ENCODE measurements around the gene ERMP1.

ERMP1 gene

GRCh38 chr9:5815461-5815860 lies 17.5 kb downstream of the ERMP1 start:
- no peaks in the 10 kb centered on the region for H3K27me3 ChIP-seq (ENCODE audit: insufficient read depth, low read length, poor library complexity, severe bottlenecking)
- H3K4me2 ChIP-seq (ENCODE audit: low read depth, low read length, poor library complexity, severe bottlenecking), result no peak overlapping the region
- no peaks in the 10 kb centered on the region for H3F3A ChIP-seq (ENCODE audit: low read depth)
- no peaks in the 10 kb centered on the region for H3K9me3 ChIP-seq (ENCODE audit: insufficient read depth, low read depth, low read length)
- H3K9ac ChIP-seq (ENCODE audit: low read depth, low read length, poor library complexity, severe bottlenecking), result no peak overlapping the region
- H3K9me2 ChIP-seq (replicated peaks; ENCODE audit: low read depth, low read length), result no peaks in the 10 kb centered on the region
- no peak overlapping the region for H2AFZ ChIP-seq (ENCODE audit: low read length)
- H3K4me3 ChIP-seq (ENCODE audit: low read length, poor library complexity, severe bottlenecking), result no peak overlapping the region
- peaks cover 8% of the 10 kb centered on the region for H4K20me1 ChIP-seq (ENCODE audit: insufficient read depth, low read length, poor library complexity, severe bottlenecking)
- peaks cover 50% of the 10 kb centered on the region for H3K36me3 ChIP-seq (ENCODE audit: insufficient read depth, low read length)
- no peak for TF ChIP-seq CTCF (conservative IDR thresholded peaks at IDR 0.05; ENCODE audit: low read length)
- TF ChIP-seq EZH2phosphoT487 (IDR thresholded peaks at IDR 0.05; ENCODE audit: borderline replicate concordance), result no peak
- H3K79me2 ChIP-seq (ENCODE audit: insufficient read depth, low read length), result peaks cover 12% of the 10 kb centered on the region
- no peaks in the 10 kb centered on the region for H3K4me1 ChIP-seq (ENCODE audit: insufficient read depth, low read length, poor library complexity, severe bottlenecking)

- TF ChIP-seq EZH2phosphoT487 (IDR thresholded peaks at IDR 0.05; ENCODE audit: borderline replicate concordance) (no peak), CTCF (conservative IDR thresholded peaks at IDR 0.05; ENCODE audit: low read length) (no peak)
- Histone ChIP-seq H3K27me3 (ENCODE audit: insufficient read depth, low read length, poor library complexity, severe bottlenecking) (no peaks in the 10 kb centered on the region), H3K79me2 (ENCODE audit: insufficient read depth, low read length) (peaks cover 3% of the 10 kb centered on the region; the same call in 1 of the 2 replicates), H2AFZ (ENCODE audit: low read length) (no peak overlapping the region), H3K9me2 (replicated peaks; ENCODE audit: low read depth, low read length) (no peaks in the 10 kb centered on the region), H3K4me1 (ENCODE audit: insufficient read depth, low read length, poor library complexity, severe bottlenecking) (no peaks in the 10 kb centered on the region), H4K20me1 (ENCODE audit: insufficient read depth, low read length, poor library complexity, severe bottlenecking) (peaks cover 8% of the 10 kb centered on the region), H3K4me3 (ENCODE audit: low read length, poor library complexity, severe bottlenecking) (no peak overlapping the region), H3F3A (ENCODE audit: low read depth) (no peaks in the 10 kb centered on the region), H3K9me3 (ENCODE audit: insufficient read depth, low read depth, low read length) (no peaks in the 10 kb centered on the region), H3K4me2 (ENCODE audit: low read depth, low read length, poor library complexity, severe bottlenecking) (no peak overlapping the region), H3K9ac (ENCODE audit: low read depth, low read length, poor library complexity, severe bottlenecking) (no peak overlapping the region), H3K36me3 (ENCODE audit: insufficient read depth, low read length) (peaks cover 64% of the 10 kb centered on the region)
Observed at GRCh38 chr9:5813824-5814223, 19.1 kb downstream of the ERMP1 start.

- H2AFZ ChIP-seq (ENCODE audit: low read length), result no peak overlapping the region
- H3K27me3 ChIP-seq (ENCODE audit: insufficient read depth, low read length, poor library complexity, severe bottlenecking), result no peaks in the 10 kb centered on the region
- H3K4me3 ChIP-seq (ENCODE audit: low read length, poor library complexity, severe bottlenecking), result no peak overlapping the region
- no peaks in the 10 kb centered on the region for H3K4me1 ChIP-seq (ENCODE audit: insufficient read depth, low read length, poor library complexity, severe bottlenecking)
- no peaks in the 10 kb centered on the region for H3K9me2 ChIP-seq (replicated peaks; ENCODE audit: low read depth, low read length)
- no peaks in the 10 kb centered on the region for H3F3A ChIP-seq (ENCODE audit: low read depth)
- TF ChIP-seq CTCF (conservative IDR thresholded peaks at IDR 0.05; ENCODE audit: low read length), result no peak
- TF ChIP-seq EZH2phosphoT487 (IDR thresholded peaks at IDR 0.05; ENCODE audit: borderline replicate concordance), result no peak
- H3K9me3 ChIP-seq (ENCODE audit: insufficient read depth, low read depth, low read length), result no peaks in the 10 kb centered on the region
- H3K79me2 ChIP-seq (ENCODE audit: insufficient read depth, low read length), result no peaks in the 10 kb centered on the region
- no peak overlapping the region for H3K4me2 ChIP-seq (ENCODE audit: low read depth, low read length, poor library complexity, severe bottlenecking)
- H3K9ac ChIP-seq (ENCODE audit: low read depth, low read length, poor library complexity, severe bottlenecking), result no peak overlapping the region
- peaks cover 61% of the 10 kb centered on the region; the same call in 1 of the 2 replicates for H3K36me3 ChIP-seq (ENCODE audit: insufficient read depth, low read length)
- H4K20me1 ChIP-seq (ENCODE audit: insufficient read depth, low read length, poor library complexity, severe bottlenecking), result peaks cover 8% of the 10 kb centered on the region
Observed at GRCh38 chr9:5811751-5812150, 21.2 kb downstream of the ERMP1 start.

Data from Loucy (cell line).